ENCODE data around the gene NBPF26.
"Not testable (repeated sequence)": the region's sequence is repeated elsewhere in the genome, so short reads cannot be mapped to it uniquely, and the experiment has no call there.

NBPF26 gene

DNA sequence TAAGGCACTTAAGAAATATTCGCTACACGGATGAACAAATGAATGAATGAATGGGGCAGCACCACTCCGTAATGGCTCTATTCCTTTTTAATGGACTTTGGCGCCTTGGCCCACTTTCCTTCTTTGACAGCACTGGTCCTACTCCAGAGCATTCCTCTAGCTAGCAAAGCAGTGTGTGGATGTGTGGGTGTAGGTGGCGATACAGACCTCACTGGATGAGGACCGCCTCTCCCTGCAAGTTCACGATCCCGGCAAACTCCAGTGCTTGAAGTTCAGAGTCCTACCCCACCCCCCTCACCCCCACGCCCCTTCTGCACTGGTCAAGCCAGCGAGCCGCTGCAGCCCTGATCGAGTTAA is 409 bp upstream of the NBPF26 start:
- H3K27me3 ChIP-seq (ENCODE audit: insufficient read depth, low read length); H3K9me3 ChIP-seq (ENCODE audit: low read length); H3K79me2 ChIP-seq (ENCODE audit: insufficient read depth, low read length); H3K9ac ChIP-seq (ENCODE audit: low read length); H3K4me1 ChIP-seq (ENCODE audit: insufficient read depth, low read length, severe bottlenecking); H3K27ac ChIP-seq (ENCODE audit: low read depth, low read length, poor library complexity, severe bottlenecking); H3K9me2 ChIP-seq (ENCODE audit: low read depth, low read length); H4K20me1 ChIP-seq (ENCODE audit: insufficient read depth, low read length); H2AFZ ChIP-seq (ENCODE audit: low read length); H3K36me3 ChIP-seq (ENCODE audit: insufficient read depth, low read length); H3F3A ChIP-seq (ENCODE audit: insufficient read depth, low read length): not testable (repeated sequence)
- Histone ChIP-seq H3K4me2 (ENCODE audit: low read length) (peak overlapping the region; percentile 29; the same call in 1 of the 2 replicates), H3K4me3 (ENCODE audit: low read depth, low read length, poor library complexity, severe bottlenecking) (peak overlapping the region; percentile 71)

- H3F3A ChIP-seq (ENCODE audit: insufficient read depth, low read length); H3K9me3 ChIP-seq (ENCODE audit: low read length); H4K20me1 ChIP-seq (ENCODE audit: insufficient read depth, low read length); H3K4me1 ChIP-seq (ENCODE audit: insufficient read depth, low read length, severe bottlenecking); H3K79me2 ChIP-seq (ENCODE audit: insufficient read depth, low read length); H3K9me2 ChIP-seq (ENCODE audit: low read depth, low read length); H3K36me3 ChIP-seq (ENCODE audit: insufficient read depth, low read length); H3K27me3 ChIP-seq (ENCODE audit: insufficient read depth, low read length); H2AFZ ChIP-seq (ENCODE audit: low read length); H3K27ac ChIP-seq (ENCODE audit: low read depth, low read length, poor library complexity, severe bottlenecking): not testable (repeated sequence)
- H3K4me3 ChIP-seq (ENCODE audit: low read depth, low read length, poor library complexity, severe bottlenecking) = peak overlapping the region; percentile 71
- H3K4me2 ChIP-seq (ENCODE audit: low read length) = peak overlapping the region; percentile 66
- H3K9ac ChIP-seq (ENCODE audit: low read length) = peak overlapping the region; percentile 67; the same call in 1 of the 2 replicates
Observed at GRCh38 chr1:120724507-120724906, 762 bp downstream of the NBPF26 start.

DNA sequence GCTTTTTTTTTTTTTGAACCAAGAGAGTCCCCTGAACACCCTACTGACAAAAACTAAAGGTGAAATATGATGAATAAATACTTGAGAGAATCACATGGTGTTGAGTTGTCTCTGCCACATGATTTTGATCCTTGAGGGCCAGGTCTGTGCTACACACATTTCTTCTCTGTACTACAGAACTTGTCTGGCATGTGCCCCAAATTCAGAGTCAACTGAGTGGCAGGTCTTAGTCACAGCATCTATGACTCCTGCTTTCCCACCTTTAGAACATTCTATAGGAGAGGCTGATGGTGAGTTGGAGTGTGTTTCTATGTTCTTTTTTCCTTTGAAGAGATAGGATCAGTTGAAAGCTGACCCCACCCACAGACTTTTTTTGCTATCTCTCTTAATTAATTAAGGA is 5.1 kb downstream of the NBPF26 start:
- H3K9ac ChIP-seq (ENCODE audit: low read length); H4K20me1 ChIP-seq (ENCODE audit: insufficient read depth, low read length); H3K79me2 ChIP-seq (ENCODE audit: insufficient read depth, low read length); H3K9me3 ChIP-seq (ENCODE audit: low read length); H3K27me3 ChIP-seq (ENCODE audit: insufficient read depth, low read length); H3K36me3 ChIP-seq (ENCODE audit: insufficient read depth, low read length); H3F3A ChIP-seq (ENCODE audit: insufficient read depth, low read length); H3K4me2 ChIP-seq (ENCODE audit: low read length); H3K9me2 ChIP-seq (ENCODE audit: low read depth, low read length); H3K27ac ChIP-seq (ENCODE audit: low read depth, low read length, poor library complexity, severe bottlenecking); H3K4me3 ChIP-seq (ENCODE audit: low read depth, low read length, poor library complexity, severe bottlenecking); H3K4me1 ChIP-seq (ENCODE audit: insufficient read depth, low read length, severe bottlenecking); H2AFZ ChIP-seq (ENCODE audit: low read length): not testable (repeated sequence)

DNA sequence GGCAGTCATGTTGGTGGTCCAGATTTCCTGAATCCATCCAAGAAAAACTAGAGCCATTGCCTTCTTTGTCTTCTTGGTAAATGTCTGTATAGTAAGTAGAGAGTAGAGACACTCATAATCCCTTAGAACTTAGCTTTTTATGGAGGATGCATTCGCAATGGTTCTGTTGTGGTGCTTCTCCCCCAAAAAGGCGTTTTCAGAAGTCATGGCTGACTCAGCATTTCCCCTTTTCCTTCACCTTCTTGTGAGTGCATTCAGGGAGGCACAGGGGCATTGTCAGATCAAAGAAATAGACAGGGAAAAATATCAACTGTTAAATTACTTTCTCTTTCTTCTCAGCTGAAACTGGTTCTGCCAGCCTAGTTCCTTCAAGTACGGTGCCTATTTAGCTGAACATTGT is 45.3 kb downstream of the NBPF26 start:
- H3F3A ChIP-seq (ENCODE audit: insufficient read depth, low read length); H3K9me2 ChIP-seq (ENCODE audit: low read depth, low read length); H3K27me3 ChIP-seq (ENCODE audit: insufficient read depth, low read length); H3K9me3 ChIP-seq (ENCODE audit: low read length); H3K4me3 ChIP-seq (ENCODE audit: low read depth, low read length, poor library complexity, severe bottlenecking); H3K4me2 ChIP-seq (ENCODE audit: low read length); H3K9ac ChIP-seq (ENCODE audit: low read length); H3K4me1 ChIP-seq (ENCODE audit: insufficient read depth, low read length, severe bottlenecking); H4K20me1 ChIP-seq (ENCODE audit: insufficient read depth, low read length); H2AFZ ChIP-seq (ENCODE audit: low read length); H3K79me2 ChIP-seq (ENCODE audit: insufficient read depth, low read length); H3K36me3 ChIP-seq (ENCODE audit: insufficient read depth, low read length); H3K27ac ChIP-seq (ENCODE audit: low read depth, low read length, poor library complexity, severe bottlenecking): not testable (repeated sequence)

- H3K27ac ChIP-seq (ENCODE audit: low read depth, low read length, poor library complexity, severe bottlenecking); H3K27me3 ChIP-seq (ENCODE audit: insufficient read depth, low read length); H3K4me3 ChIP-seq (ENCODE audit: low read depth, low read length, poor library complexity, severe bottlenecking); H3K36me3 ChIP-seq (ENCODE audit: insufficient read depth, low read length); H3K79me2 ChIP-seq (ENCODE audit: insufficient read depth, low read length); H3K9me2 ChIP-seq (ENCODE audit: low read depth, low read length); H3K4me1 ChIP-seq (ENCODE audit: insufficient read depth, low read length, severe bottlenecking); H4K20me1 ChIP-seq (ENCODE audit: insufficient read depth, low read length); H3K9ac ChIP-seq (ENCODE audit: low read length); H3K4me2 ChIP-seq (ENCODE audit: low read length); H3K9me3 ChIP-seq (ENCODE audit: low read length); H2AFZ ChIP-seq (ENCODE audit: low read length); H3F3A ChIP-seq (ENCODE audit: insufficient read depth, low read length): not testable (repeated sequence)
Observed at GRCh38 chr1:120805452-120805851, 81.7 kb downstream of the NBPF26 start.

GRCh38 chr1:120811822-120812221 is 88.1 kb downstream of the NBPF26 start:
- not testable (repeated sequence) for H3K27ac ChIP-seq (ENCODE audit: low read depth, low read length, poor library complexity, severe bottlenecking); H2AFZ ChIP-seq (ENCODE audit: low read length); H3K4me3 ChIP-seq (ENCODE audit: low read depth, low read length, poor library complexity, severe bottlenecking); H3F3A ChIP-seq (ENCODE audit: insufficient read depth, low read length); H3K36me3 ChIP-seq (ENCODE audit: insufficient read depth, low read length); H3K9me2 ChIP-seq (ENCODE audit: low read depth, low read length); H4K20me1 ChIP-seq (ENCODE audit: insufficient read depth, low read length); H3K27me3 ChIP-seq (ENCODE audit: insufficient read depth, low read length); H3K9me3 ChIP-seq (ENCODE audit: low read length); H3K4me2 ChIP-seq (ENCODE audit: low read length); H3K4me1 ChIP-seq (ENCODE audit: insufficient read depth, low read length, severe bottlenecking); H3K9ac ChIP-seq (ENCODE audit: low read length); H3K79me2 ChIP-seq (ENCODE audit: insufficient read depth, low read length)
- TF ChIP-seq, protein P1, sequence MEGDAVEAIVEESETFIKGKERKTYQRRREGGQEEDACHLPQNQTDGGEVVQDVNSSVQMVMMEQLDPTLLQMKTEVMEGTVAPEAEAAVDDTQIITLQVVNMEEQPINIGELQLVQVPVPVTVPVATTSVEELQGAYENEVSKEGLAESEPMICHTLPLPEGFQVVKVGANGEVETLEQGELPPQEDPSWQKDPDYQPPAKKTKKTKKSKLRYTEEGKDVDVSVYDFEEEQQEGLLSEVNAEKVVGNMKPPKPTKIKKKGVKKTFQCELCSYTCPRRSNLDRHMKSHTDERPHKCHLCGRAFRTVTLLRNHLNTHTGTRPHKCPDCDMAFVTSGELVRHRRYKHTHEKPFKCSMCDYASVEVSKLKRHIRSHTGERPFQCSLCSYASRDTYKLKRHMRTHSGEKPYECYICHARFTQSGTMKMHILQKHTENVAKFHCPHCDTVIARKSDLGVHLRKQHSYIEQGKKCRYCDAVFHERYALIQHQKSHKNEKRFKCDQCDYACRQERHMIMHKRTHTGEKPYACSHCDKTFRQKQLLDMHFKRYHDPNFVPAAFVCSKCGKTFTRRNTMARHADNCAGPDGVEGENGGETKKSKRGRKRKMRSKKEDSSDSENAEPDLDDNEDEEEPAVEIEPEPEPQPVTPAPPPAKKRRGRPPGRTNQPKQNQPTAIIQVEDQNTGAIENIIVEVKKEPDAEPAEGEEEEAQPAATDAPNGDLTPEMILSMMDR (IDR thresholded peaks at IDR 0.05; ENCODE audit: low read length) = peak; percentile 31; the same call in 1 of the 2 replicates

GRCh38 chr1:120825051-120825450 is 101.3 kb downstream of the NBPF26 start:
- H3K4me1 ChIP-seq (ENCODE audit: insufficient read depth, low read length, severe bottlenecking); H3K36me3 ChIP-seq (ENCODE audit: insufficient read depth, low read length); H3K9me2 ChIP-seq (ENCODE audit: low read depth, low read length); H3F3A ChIP-seq (ENCODE audit: insufficient read depth, low read length); H3K79me2 ChIP-seq (ENCODE audit: insufficient read depth, low read length); H4K20me1 ChIP-seq (ENCODE audit: insufficient read depth, low read length); H3K9me3 ChIP-seq (ENCODE audit: low read length); H3K4me2 ChIP-seq (ENCODE audit: low read length); H3K4me3 ChIP-seq (ENCODE audit: low read depth, low read length, poor library complexity, severe bottlenecking); H3K27me3 ChIP-seq (ENCODE audit: insufficient read depth, low read length); H3K27ac ChIP-seq (ENCODE audit: low read depth, low read length, poor library complexity, severe bottlenecking); H2AFZ ChIP-seq (ENCODE audit: low read length); H3K9ac ChIP-seq (ENCODE audit: low read length): not testable (repeated sequence)
